ENCODE measurements around the gene LRP8.

DNA sequence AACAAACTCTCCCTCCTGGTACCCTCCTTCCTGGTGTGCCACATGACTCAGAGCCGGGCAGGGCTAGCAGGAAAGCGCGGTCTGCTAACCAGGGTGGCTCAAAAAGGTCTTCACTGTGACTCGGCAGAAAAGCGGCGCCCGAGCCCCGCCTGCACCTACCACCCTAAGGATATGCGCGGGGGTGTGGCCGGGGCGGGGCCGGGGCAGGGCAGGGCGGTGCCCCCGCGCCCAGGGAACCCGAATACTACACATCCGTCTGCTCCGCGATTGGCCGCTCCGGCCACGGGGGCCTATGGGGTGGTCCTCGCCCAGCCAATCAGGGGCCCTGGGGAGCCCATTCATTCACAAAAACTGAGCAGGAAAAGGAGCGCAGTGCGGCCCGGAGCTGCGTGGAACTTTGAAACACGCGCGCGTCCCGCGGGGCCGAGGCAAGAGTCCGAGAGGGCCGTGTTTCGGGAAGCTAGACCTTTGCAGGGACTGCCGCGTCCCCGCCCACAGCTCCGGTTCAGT is 1.7 kb downstream of the LRP8 start:
- TF ChIP-seq CTCF (IDR thresholded peaks at IDR 0.05) (no peak), POLR2AphosphoS5 (IDR thresholded peaks at IDR 0.05; ENCODE audit: insufficient read depth in 1 of 2, low read depth in 1 of 2) (peak in 1 of 2 donors; percentile 70), POLR2A (IDR thresholded peaks at IDR 0.05) (no peak)
